Peyer's patch (tissue), 4 donors: ENCODE results near the gene SPACDR.

Experiments
- CTCF ChIP-seq, 6 experiments: fragments of 450-650 bp in 4 of 6; fragments of 200-600 bp in 2 of 6; sonication (generic) in 1 of 6; IDR thresholded peaks; one replicate each; pipeline ENCODE4 v1.5.1; 2017 to 2019; ENCODE audit warnings: antibody characterized with exemption in 6 of 6, mild to moderate bottlenecking in 3 of 6, moderate library complexity in 1 of 6
- POLR2A ChIP-seq, 2 donors: fragments of 450-650 bp; IDR thresholded peaks; one replicate each; pipeline ENCODE4 v1.5.1; 2017; ENCODE audit warnings: antibody characterized with exemption in 2 of 2, mild to moderate bottlenecking in 2 of 2, moderate library complexity in 2 of 2

GRCh38 chr7:100472854-100473499 is 8.9 kb upstream of the SPACDR start:
- TF ChIP-seq POLR2A (IDR thresholded peaks at IDR 0.05) (no peak), CTCF (IDR thresholded peaks at IDR 0.05) (no peak)
